ENCODE results near the gene ALG11.
"Not testable (repeated sequence)": the region's sequence is repeated elsewhere in the genome, so short reads cannot be mapped to it uniquely, and the experiment has no call there.

Gene ALG11

DNA sequence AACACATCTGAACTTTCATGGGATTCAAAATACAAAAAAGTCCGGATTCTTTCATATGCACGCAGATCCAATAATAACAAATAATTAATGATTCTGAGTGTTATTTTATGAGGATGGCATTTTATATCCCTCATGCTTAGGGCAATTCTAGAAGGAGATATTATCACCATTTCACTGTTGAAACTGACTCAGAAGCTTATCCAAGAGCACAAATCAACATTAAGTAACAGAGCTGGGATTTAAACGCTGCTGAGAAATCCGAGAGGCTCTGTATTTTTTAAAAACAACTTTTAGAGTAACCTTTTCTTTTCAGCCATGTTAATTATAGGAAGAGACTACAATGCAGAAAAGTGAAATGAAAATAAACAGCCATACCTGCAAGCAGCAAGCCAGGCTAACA, 31.3 kb upstream of the ALG11 start:
- Histone ChIP-seq H3K9me3 (ENCODE audit: low read length) (no peaks in the 10 kb centered on the region), H3K4me1 (ENCODE audit: insufficient read depth, low read length) (no peaks in the 10 kb centered on the region), H3K27me3 (ENCODE audit: control insufficient read depth in 1 of 2, insufficient read depth in 2 of 2, low read length in 2 of 2) (no peaks in the 10 kb centered on the region), H3K4me3 (ENCODE audit: low read depth in 1 of 2, low read length in 2 of 2) (no peak overlapping the region), H3K9ac (ENCODE audit: low read length) (no peak overlapping the region), H3K27ac (ENCODE audit: low read depth, low read length) (no peak overlapping the region), H3K36me3 (ENCODE audit: insufficient read depth, low read length) (no peaks in the 10 kb centered on the region)

- Histone ChIP-seq H3K27me3 (ENCODE audit: control insufficient read depth in 1 of 2, insufficient read depth in 2 of 2, low read length in 2 of 2) (no peaks in the 10 kb centered on the region), H3K4me1 (ENCODE audit: insufficient read depth, low read length) (no peaks in the 10 kb centered on the region), H3K9ac (ENCODE audit: low read length) (no peak overlapping the region), H3K4me3 (ENCODE audit: low read depth in 1 of 2, low read length in 2 of 2) (no peak overlapping the region), H3K27ac (ENCODE audit: low read depth, low read length) (no peak overlapping the region), H3K36me3 (ENCODE audit: insufficient read depth, low read length) (no peaks in the 10 kb centered on the region), H3K9me3 (ENCODE audit: low read length) (no peaks in the 10 kb centered on the region)
Measured at GRCh38 chr13:51981355-51981754, 30.8 kb upstream of the ALG11 start.

DNA sequence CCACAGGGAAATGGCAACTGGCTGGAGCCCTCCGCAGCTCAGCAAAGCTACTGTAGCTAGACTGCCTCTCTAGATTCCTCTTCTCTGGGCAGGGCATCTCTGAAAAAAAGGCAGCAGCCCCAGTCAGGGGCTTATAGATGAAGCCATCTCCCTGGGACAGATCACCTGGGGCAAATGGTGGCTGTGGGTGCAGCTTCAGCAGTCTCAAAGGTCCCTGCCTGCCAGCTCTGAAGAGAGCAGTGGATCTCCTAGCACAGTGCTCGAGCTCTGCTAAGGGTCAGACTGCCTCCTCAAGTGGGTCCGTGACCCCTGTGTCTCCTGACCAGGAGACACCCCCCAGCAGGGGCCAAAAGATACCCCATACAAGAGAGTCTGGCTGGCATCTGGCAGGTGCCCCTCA, 28.9 kb upstream of the ALG11 start:
- H3K4me1 ChIP-seq (ENCODE audit: insufficient read depth, low read length); H3K9ac ChIP-seq (ENCODE audit: low read length); H3K4me3 ChIP-seq (ENCODE audit: low read depth in 1 of 2, low read length in 2 of 2); H3K27me3 ChIP-seq (ENCODE audit: control insufficient read depth in 1 of 2, insufficient read depth in 2 of 2, low read length in 2 of 2); H3K9me3 ChIP-seq (ENCODE audit: low read length); H3K36me3 ChIP-seq (ENCODE audit: insufficient read depth, low read length); H3K27ac ChIP-seq (ENCODE audit: low read depth, low read length): not testable (repeated sequence)

DNA sequence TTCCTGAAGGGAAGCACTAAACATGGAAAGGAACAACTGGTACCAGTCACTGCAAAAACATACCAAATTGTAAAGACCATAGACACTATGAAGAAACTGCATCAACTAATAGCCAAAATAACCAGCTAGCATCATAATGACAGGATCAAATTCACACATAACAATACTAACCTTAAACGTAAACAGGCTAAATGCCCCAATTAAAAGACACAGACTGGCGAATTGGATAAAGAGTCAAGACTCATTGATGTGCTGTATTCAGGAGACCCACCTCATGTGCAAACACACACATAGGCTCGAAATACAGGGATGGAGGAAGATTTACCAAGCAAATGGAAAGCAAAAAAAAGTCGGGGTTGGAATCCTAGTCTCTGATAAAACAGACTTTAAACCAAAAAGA, 27.3 kb upstream of the ALG11 start:
- H3K36me3 ChIP-seq (ENCODE audit: insufficient read depth, low read length); H3K4me1 ChIP-seq (ENCODE audit: insufficient read depth, low read length); H3K27ac ChIP-seq (ENCODE audit: low read depth, low read length); H3K9me3 ChIP-seq (ENCODE audit: low read length); H3K4me3 ChIP-seq (ENCODE audit: low read depth in 1 of 2, low read length in 2 of 2); H3K27me3 ChIP-seq (ENCODE audit: control insufficient read depth in 1 of 2, insufficient read depth in 2 of 2, low read length in 2 of 2); H3K9ac ChIP-seq (ENCODE audit: low read length): not testable (repeated sequence)

DNA sequence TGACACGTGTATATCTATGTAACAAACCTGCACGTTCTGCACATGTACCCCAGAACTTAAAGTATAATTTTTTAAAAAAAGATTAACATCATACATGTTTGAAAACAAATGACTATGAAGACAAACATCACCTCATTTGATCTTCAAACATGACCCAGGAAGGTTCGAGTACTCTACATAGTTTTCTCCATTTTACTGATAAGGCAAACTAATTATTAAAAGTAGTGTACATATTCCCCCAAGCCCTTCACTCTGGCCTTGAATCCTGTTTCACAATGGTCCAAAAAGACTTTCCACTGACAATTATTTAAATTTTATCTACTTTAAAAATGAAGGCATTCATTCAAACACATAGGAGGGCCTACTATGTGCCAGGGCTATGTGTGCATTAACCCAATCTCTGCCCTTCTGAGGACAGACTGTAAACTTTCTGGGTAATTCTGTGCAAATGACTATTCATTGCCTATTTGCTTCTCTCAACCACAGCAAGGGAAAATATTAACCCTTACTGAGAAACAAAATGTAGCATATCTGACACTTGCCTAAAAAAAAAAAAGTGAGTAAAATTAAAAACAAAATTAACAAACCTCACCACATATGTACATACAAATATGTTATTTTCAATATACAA, 23.1 kb upstream of the ALG11 start:
- Histone ChIP-seq H3K27me3 (ENCODE audit: control insufficient read depth in 1 of 2, insufficient read depth in 2 of 2, low read length in 2 of 2) (no peaks in the 10 kb centered on the region), H3K9me3 (ENCODE audit: low read length) (no peaks in the 10 kb centered on the region), H3K4me1 (ENCODE audit: insufficient read depth, low read length) (no peaks in the 10 kb centered on the region), H3K27ac (ENCODE audit: low read depth, low read length) (no peak overlapping the region), H3K36me3 (ENCODE audit: insufficient read depth, low read length) (no peaks in the 10 kb centered on the region), H3K4me3 (ENCODE audit: low read depth in 1 of 2, low read length in 2 of 2) (no peak overlapping the region), H3K9ac (ENCODE audit: low read length) (no peak overlapping the region)

GRCh38 chr13:51993713-51994112, 18.5 kb upstream of the ALG11 start:
- Histone ChIP-seq H3K4me3 (ENCODE audit: low read depth in 1 of 2, low read length in 2 of 2) (no peak overlapping the region), H3K36me3 (ENCODE audit: insufficient read depth, low read length) (no peaks in the 10 kb centered on the region), H3K9me3 (ENCODE audit: low read length) (no peaks in the 10 kb centered on the region), H3K27ac (ENCODE audit: low read depth, low read length) (no peak overlapping the region), H3K4me1 (ENCODE audit: insufficient read depth, low read length) (peaks cover 16% of the 10 kb centered on the region), H3K9ac (ENCODE audit: low read length) (no peak overlapping the region), H3K27me3 (ENCODE audit: control insufficient read depth in 1 of 2, insufficient read depth in 2 of 2, low read length in 2 of 2) (no peaks in the 10 kb centered on the region)

DNA sequence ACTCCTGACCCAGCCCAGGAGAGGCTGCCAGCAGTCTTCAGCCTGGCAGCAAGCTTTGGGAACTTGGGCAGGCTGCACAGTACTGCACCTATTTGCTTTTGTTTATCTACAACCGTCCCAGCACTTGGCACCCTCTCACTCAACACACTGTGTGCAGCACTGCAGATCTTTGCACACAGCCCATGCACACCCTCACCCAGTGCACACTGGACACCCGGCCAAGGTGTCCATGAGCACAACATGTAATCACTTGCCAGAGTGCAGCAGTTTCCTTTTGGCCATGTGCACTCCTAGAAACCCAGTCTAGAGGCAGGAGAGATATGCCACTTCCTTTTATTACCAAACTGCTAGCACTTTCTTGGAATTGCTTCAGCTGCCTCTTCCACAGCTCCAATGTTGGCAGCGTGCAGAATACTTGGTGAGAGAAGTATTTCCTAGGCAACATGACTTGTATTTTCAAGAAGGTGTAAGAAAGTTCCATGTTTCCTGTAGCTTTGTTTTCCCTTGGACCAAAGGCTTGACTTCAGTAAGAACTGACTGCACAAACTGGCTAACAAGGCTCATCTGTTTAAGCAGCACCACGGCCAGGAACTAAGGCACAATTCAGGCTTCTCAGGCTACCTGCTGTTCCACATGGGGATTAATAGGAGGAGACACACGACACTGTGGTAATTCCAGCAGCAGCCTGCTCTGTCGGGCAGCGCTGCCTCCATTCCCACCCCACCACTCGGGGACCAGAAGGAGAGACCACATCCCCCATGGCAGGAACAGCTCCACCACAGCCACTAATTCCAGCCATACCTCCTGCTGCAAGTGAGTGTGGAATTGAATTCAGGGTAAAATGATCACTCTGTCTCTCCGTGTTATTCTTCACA, 16.3 kb upstream of the ALG11 start:
- Histone ChIP-seq H3K36me3 (ENCODE audit: insufficient read depth, low read length) (no peaks in the 10 kb centered on the region), H3K9me3 (ENCODE audit: low read length) (no peaks in the 10 kb centered on the region), H3K27me3 (ENCODE audit: control insufficient read depth in 1 of 2, insufficient read depth in 2 of 2, low read length in 2 of 2) (no peaks in the 10 kb centered on the region), H3K4me1 (ENCODE audit: insufficient read depth, low read length) (peaks cover 28% of the 10 kb centered on the region), H3K9ac (ENCODE audit: low read length) (no peak overlapping the region), H3K27ac (ENCODE audit: low read depth, low read length) (no peak overlapping the region), H3K4me3 (ENCODE audit: low read depth in 1 of 2, low read length in 2 of 2) (peak overlapping the region in 1 of 2 donors; percentile 9)

DNA sequence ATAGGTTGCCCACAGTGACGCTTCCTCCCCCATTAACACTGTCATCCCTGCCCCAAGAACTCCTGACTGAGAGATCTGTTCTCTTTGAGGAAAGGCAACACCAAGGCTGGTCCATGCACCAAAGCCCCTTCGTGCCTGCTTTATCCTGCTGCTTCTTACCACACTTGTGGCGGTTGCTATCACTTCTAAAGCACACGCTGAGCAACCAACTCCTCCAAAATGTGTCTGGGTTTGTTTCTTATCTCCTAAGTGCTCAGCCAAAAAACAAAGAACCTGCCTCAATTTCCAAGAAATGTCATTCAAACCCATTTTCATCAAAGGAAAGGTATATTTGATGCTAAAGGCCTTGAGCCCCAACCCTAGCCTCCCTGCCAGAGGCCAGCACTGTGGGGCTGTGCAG, 15.6 kb upstream of the ALG11 start:
- Histone ChIP-seq H3K27me3 (ENCODE audit: control insufficient read depth in 1 of 2, insufficient read depth in 2 of 2, low read length in 2 of 2) (no peaks in the 10 kb centered on the region), H3K4me3 (ENCODE audit: low read depth in 1 of 2, low read length in 2 of 2) (no peak overlapping the region), H3K4me1 (ENCODE audit: insufficient read depth, low read length) (peaks cover 28% of the 10 kb centered on the region), H3K9ac (ENCODE audit: low read length) (no peak overlapping the region), H3K36me3 (ENCODE audit: insufficient read depth, low read length) (no peaks in the 10 kb centered on the region), H3K9me3 (ENCODE audit: low read length) (no peaks in the 10 kb centered on the region), H3K27ac (ENCODE audit: low read depth, low read length) (no peak overlapping the region)

GRCh38 chr13:51997186-51997585, 15.0 kb upstream of the ALG11 start:
- Histone ChIP-seq H3K4me3 (ENCODE audit: low read depth in 1 of 2, low read length in 2 of 2) (no peak overlapping the region), H3K4me1 (ENCODE audit: insufficient read depth, low read length) (peaks cover 28% of the 10 kb centered on the region), H3K27ac (ENCODE audit: low read depth, low read length) (no peak overlapping the region), H3K27me3 (ENCODE audit: control insufficient read depth in 1 of 2, insufficient read depth in 2 of 2, low read length in 2 of 2) (no peaks in the 10 kb centered on the region), H3K9ac (ENCODE audit: low read length) (no peak overlapping the region), H3K9me3 (ENCODE audit: low read length) (no peaks in the 10 kb centered on the region), H3K36me3 (ENCODE audit: insufficient read depth, low read length) (no peaks in the 10 kb centered on the region)

- Histone ChIP-seq H3K9me3 (ENCODE audit: low read length) (no peaks in the 10 kb centered on the region), H3K4me1 (ENCODE audit: insufficient read depth, low read length) (peaks cover 28% of the 10 kb centered on the region), H3K27ac (ENCODE audit: low read depth, low read length) (no peak overlapping the region), H3K9ac (ENCODE audit: low read length) (no peak overlapping the region), H3K27me3 (ENCODE audit: control insufficient read depth in 1 of 2, insufficient read depth in 2 of 2, low read length in 2 of 2) (no peaks in the 10 kb centered on the region), H3K36me3 (ENCODE audit: insufficient read depth, low read length) (no peaks in the 10 kb centered on the region), H3K4me3 (ENCODE audit: low read depth in 1 of 2, low read length in 2 of 2) (no peak overlapping the region)
Measured at GRCh38 chr13:51997641-51998330, 14.4 kb upstream of the ALG11 start.

DNA sequence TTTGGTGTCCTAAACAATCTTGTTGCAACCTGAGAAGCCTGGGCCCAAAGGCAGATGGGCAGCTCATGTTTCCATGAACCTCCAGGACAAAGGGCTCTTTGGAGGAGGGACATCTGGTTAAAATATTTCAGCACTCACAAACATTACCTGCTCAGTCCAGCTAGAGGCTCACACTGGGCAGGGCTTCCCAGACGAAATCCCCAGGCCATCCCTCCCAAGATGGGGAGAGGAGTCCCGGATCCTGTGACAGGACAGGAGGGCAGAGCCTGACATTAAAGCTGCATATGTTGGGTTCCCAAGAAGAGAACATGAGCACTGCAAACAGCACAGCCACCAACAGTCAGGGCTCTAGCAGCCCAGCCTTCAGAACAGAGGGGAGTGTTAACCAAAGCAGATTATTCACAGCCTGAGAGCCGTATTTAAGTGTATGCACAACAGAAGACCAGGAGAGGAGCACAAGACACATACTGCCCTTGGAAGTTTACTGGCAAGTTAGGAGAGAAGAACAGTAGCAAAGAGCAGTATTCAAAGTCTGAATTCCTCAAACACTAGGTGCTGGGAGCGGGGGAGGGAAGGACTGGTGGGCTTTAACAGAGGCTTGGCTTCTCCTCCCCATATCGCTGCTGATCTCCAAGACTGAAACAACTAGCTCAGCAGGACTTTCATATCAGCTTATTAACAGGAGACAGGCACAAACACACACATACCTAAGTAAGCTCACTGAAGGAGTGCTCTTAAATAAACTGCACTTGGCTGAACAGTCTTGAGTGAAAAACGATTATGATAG, 13.3 kb upstream of the ALG11 start:
- no peak overlapping the region for H3K9ac ChIP-seq (ENCODE audit: low read length)
- no peaks in the 10 kb centered on the region for H3K27me3 ChIP-seq (ENCODE audit: control insufficient read depth in 1 of 2, insufficient read depth in 2 of 2, low read length in 2 of 2)
- H3K9me3 ChIP-seq (ENCODE audit: low read length), result no peaks in the 10 kb centered on the region
- no peaks in the 10 kb centered on the region for H3K36me3 ChIP-seq (ENCODE audit: insufficient read depth, low read length)
- H3K27ac ChIP-seq (ENCODE audit: low read depth, low read length), result no peak overlapping the region
- H3K4me3 ChIP-seq (ENCODE audit: low read depth in 1 of 2, low read length in 2 of 2), result peak overlapping the region in 1 of 2 donors; percentile 13
- H3K4me1 ChIP-seq (ENCODE audit: insufficient read depth, low read length), result peaks cover 28% of the 10 kb centered on the region

All from muscle layer of colon (tissue), 2 donors.